Measurements from ENCODE around the gene MBNL1.

The MBNL1 gene

DNA sequence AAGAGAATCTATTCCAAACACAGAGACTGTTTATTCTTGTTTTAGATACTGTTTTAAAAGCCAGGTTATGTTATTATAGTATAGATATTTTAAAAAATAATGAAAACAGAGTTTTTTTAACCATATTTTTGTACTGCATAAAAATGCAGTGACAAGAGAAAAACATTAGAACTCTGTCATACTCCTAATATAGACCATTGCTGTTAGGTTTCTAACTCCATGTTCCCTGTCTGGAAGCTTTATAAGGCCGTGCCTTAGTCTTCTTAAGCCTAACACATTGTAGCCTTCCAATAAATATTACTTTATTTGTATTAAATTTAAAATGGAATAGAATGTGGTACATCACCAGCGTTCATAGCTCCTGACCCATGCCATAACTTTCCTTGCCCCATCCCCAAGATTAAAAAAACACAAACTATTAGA is 53.2 kb downstream of the MBNL1 start:
- H3K9me3 ChIP-seq (ENCODE audit: severe bottlenecking): no peaks in the 10 kb centered on the region
- no peak overlapping the region for H3K4me3 ChIP-seq (ENCODE audit: low read depth, low read length)
- TF ChIP-seq, protein P1, sequence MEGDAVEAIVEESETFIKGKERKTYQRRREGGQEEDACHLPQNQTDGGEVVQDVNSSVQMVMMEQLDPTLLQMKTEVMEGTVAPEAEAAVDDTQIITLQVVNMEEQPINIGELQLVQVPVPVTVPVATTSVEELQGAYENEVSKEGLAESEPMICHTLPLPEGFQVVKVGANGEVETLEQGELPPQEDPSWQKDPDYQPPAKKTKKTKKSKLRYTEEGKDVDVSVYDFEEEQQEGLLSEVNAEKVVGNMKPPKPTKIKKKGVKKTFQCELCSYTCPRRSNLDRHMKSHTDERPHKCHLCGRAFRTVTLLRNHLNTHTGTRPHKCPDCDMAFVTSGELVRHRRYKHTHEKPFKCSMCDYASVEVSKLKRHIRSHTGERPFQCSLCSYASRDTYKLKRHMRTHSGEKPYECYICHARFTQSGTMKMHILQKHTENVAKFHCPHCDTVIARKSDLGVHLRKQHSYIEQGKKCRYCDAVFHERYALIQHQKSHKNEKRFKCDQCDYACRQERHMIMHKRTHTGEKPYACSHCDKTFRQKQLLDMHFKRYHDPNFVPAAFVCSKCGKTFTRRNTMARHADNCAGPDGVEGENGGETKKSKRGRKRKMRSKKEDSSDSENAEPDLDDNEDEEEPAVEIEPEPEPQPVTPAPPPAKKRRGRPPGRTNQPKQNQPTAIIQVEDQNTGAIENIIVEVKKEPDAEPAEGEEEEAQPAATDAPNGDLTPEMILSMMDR (IDR thresholded peaks at IDR 0.05; ENCODE audit: low read depth, low read length): no peak
- H3K36me3 ChIP-seq: no peaks in the 10 kb centered on the region
- H3K27ac ChIP-seq: no peak overlapping the region
- DNase-seq: no peak
- no peaks in the 10 kb centered on the region for H3K27me3 ChIP-seq (ENCODE audit: insufficient read depth, low read depth, severe bottlenecking)

DNA sequence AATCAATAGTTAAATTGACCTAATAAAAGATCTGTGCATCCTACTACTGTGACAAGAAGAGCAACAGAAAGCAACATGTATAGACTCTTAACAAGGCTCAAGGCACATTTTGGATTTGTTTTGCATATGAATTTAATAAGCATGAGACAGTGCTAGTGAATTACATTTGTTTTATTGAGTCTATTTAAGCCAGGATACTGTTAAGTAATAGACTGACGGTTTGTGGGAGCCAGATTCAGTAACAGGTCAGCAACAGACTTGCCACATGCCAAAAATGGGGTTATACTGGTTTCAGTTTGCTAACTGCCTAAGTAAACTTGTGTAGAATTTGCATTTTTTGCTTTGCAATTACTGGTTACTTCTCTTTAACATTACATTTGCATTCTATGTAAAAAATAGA is 54.0 kb downstream of the MBNL1 start:
- no peak for DNase-seq
- Histone ChIP-seq H3K27me3 (ENCODE audit: insufficient read depth, low read depth, severe bottlenecking) (no peaks in the 10 kb centered on the region), H3K36me3 (no peaks in the 10 kb centered on the region), H3K9me3 (ENCODE audit: severe bottlenecking) (no peaks in the 10 kb centered on the region), H3K27ac (no peak overlapping the region), H3K4me3 (ENCODE audit: low read depth, low read length) (no peak overlapping the region)
- TF ChIP-seq, protein P1 (IDR thresholded peaks at IDR 0.05; ENCODE audit: low read depth, low read length): no peak

DNA sequence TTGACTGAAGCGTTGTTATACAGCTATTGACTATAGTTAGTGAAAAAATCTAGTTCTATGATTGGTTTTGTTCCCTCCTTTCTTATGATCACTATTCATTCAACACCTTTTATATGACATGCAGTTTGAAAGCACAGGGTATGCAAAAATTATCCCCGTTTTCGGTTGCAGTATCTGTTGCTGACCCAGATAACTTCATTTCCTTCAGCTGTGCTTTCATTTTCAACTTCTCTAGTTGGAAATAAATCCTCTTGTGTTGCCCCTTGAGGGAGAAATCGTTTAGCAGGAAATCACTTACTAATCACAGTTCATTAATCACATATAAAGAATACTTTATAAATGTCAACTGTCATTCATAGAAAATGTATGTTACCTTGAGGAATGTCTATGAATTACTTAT is 55.1 kb downstream of the MBNL1 start:
- no peaks in the 10 kb centered on the region for H3K36me3 ChIP-seq
- H3K27ac ChIP-seq: no peak overlapping the region
- no peaks in the 10 kb centered on the region for H3K9me3 ChIP-seq (ENCODE audit: severe bottlenecking)
- TF ChIP-seq, protein P1 (IDR thresholded peaks at IDR 0.05; ENCODE audit: low read depth, low read length): no peak
- no peaks in the 10 kb centered on the region for H3K27me3 ChIP-seq (ENCODE audit: insufficient read depth, low read depth, severe bottlenecking)
- no peak for DNase-seq
- H3K4me3 ChIP-seq (ENCODE audit: low read depth, low read length): no peak overlapping the region

GRCh38 chr3:152325136-152325535 is 56.4 kb downstream of the MBNL1 start:
- Histone ChIP-seq H3K4me3 (ENCODE audit: low read depth, low read length) (no peak overlapping the region), H3K27ac (no peak overlapping the region), H3K9me3 (ENCODE audit: severe bottlenecking) (no peaks in the 10 kb centered on the region), H3K27me3 (ENCODE audit: insufficient read depth, low read depth, severe bottlenecking) (no peaks in the 10 kb centered on the region), H3K36me3 (no peaks in the 10 kb centered on the region)
- TF ChIP-seq, protein P1 (IDR thresholded peaks at IDR 0.05; ENCODE audit: low read depth, low read length): no peak
- no peak for DNase-seq

GRCh38 chr3:152327203-152327602 is 58.5 kb downstream of the MBNL1 start:
- no peak overlapping the region for H3K4me3 ChIP-seq (ENCODE audit: low read depth, low read length)
- TF ChIP-seq, protein P1 (IDR thresholded peaks at IDR 0.05; ENCODE audit: low read depth, low read length): no peak
- no peak for DNase-seq
- H3K36me3 ChIP-seq: no peaks in the 10 kb centered on the region
- no peak overlapping the region for H3K27ac ChIP-seq
- no peaks in the 10 kb centered on the region for H3K27me3 ChIP-seq (ENCODE audit: insufficient read depth, low read depth, severe bottlenecking)
- no peaks in the 10 kb centered on the region for H3K9me3 ChIP-seq (ENCODE audit: severe bottlenecking)

DNA sequence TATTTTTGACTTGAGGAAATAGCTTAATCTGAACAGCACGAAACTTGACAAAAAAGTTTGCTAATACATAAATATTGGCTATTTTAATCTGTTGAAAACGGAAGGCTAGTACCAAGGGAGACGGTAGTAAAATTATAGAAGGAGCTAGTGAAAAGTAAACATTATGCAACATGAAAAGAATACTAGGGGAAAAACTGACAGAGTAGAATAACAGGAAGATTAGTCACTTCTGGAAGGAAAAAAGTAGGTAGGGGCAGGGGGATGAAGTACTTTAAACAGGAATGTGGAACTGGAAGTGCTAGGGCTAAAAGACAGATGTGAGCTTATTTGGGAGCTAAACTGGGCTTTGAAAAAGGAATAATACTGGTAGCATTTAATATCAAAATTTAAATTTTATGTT is 60.1 kb downstream of the MBNL1 start:
- Histone ChIP-seq H3K27me3 (ENCODE audit: insufficient read depth, low read depth, severe bottlenecking) (no peaks in the 10 kb centered on the region), H3K36me3 (no peaks in the 10 kb centered on the region), H3K4me3 (ENCODE audit: low read depth, low read length) (no peak overlapping the region), H3K9me3 (ENCODE audit: severe bottlenecking) (no peaks in the 10 kb centered on the region), H3K27ac (no peak overlapping the region)
- no peak for DNase-seq
- TF ChIP-seq, protein P1 (IDR thresholded peaks at IDR 0.05; ENCODE audit: low read depth, low read length): no peak

Measured in WERI-Rb-1 (cell line).